Effector CD8-positive, alpha-beta T cell (primary cell): Measurements from ENCODE around the gene A2M.

Experiments used
- DNase-seq: peaks from one replicate; lab custom pipeline; 2025; lab: John Stamatoyannopoulos, UW

The A2M gene

DNA sequence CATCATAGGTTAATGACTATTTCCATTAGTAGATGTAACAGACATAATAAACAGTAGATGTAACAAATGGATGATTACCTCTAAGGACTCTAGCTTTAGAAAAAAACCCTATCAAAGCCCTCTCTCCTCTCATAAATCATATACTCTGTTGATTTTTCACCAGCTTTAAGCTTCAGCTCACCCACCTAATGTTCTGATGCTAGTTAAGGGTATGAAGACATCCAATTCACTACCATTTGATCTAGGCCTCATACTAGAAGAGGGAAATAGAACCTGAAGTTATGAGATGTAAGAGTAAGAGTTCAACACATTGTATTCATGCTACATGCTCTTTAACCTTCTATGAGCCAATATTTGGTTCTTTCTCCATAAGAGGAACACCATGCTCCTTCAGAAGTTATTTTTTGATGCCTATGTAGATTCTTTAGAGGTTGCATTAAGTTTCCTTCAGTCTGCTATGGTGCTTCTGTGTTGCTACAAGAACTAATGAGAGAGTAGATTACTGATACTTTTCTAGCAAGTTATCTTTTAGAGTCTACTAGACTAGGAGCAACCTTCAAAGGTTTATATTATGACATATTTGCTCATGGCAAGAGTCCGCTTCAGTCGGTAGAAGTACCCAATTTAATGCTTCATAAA lies 16.0 kb downstream of the A2M start:
- no peak for DNase-seq

DNA sequence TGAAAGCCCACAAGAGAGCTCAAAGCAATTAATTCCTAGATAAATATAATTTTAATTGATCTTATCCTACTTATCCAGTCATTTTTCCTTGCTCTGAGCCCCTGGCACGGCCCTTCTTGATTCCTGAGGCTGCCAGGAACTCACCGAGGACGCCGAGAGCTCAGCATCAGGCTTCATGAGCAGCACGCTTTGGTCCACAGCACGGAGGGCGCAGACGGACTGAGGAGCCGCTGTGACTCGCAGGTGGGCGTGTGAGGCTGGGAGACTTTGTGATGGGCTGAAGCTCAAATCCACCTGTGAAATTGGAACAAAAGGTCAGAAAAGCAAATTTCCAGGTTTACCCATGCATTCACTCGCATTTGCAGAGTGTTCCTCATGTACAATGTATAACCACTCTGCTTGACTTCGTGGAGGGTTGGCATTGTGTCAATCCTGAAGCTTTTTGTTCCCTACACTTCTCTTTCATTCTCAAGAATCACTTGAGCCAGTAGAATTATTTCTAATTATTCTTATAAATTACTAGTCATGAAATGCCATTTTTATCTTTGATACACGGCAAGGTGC lies 17.2 kb downstream of the A2M start:
- DNase-seq: no peak

DNA sequence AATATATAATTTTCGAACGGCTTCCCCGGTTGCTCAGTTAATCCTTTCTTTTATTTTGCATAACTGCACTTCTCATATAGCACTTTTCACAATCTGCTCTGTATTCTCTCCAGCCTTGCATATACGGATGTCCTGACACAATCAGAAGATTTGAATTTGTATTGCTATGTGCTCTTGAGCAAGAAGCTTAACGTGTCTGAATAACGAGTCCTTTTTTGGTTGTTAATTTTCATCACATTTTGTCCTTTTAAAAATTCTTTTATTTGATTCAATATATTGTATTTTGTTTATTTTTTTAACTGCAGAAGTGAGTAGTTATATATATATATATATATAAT lies 17.6 kb downstream of the A2M start:
- DNase-seq: no peak

DNA sequence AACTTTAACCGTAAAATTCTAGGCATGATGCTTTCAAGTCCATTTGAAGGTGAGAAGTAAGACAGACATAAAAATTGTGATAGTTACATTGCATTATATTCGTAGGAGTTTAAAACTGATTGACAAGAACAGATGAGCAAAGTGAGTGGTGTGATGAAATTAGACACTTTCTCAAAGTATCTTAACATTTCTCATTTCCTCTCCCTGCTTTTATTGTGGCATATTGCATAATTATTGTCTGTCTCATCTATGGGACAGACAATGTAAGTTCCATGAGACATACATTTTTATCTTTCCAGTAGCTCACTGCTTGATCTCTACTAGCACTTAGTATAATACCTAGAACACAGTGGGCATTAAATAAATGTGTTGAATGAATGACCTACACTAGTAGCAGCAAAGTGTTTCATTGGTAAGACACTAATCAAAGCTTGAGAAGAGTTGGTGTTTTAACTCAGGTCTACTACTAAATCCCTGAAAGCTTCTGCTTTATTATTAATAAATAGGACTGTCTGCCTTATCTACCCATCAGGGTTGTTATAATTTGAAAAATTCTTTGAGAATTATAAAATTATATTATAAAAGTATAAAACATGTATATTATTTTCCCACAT lies 19.0 kb downstream of the A2M start:
- DNase-seq: no peak

DNA sequence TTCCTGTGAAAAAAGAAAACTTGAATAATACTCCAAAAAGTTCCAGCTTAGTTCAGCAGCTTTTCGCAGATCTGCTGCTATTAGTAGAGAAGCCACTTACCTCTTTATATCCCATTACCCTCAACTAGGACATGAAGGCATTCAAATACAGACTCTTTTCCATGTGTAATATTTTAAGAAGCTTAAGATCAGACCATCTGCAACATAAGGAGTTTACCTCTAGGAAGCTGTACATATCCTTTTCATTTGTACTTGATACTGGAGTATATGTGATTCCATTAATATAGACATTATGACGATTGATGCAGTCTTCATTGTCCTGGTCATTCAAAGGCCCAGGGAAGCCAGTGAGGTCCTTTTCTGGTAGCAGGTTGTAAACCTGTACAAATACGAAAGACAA lies 20.4 kb downstream of the A2M start:
- DNase-seq: no peak

DNA sequence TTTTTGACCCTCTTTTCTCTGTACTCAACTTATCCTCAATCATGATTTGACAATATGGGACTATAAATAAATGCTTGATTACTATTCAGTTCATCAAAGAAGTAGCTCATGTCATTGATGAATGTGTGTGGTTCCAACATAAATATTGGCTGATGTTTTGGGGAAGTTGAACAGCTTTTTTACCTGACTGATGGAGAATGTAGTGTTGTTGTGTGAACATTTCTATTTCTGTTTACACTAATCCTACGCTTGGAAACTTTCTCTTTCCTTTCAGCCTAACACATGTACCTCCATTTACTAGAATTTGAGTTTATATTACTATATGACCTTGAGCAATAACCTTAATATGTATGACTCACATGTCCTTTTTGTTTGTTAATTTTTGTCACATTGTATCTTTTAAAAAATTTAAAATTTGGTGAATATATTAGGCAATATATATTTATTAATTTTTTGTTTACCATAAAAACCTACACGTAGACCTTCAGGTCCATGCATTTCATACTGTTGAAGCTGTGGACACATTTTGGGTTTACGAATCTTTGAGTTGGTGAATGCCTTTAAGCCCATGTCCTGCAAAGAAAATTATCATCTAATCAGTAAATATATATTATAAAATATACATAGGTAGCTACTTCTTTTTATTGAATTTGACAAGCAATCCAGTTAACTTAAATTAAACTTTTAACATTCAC lies 21.1 kb downstream of the A2M start:
- no peak for DNase-seq

DNA sequence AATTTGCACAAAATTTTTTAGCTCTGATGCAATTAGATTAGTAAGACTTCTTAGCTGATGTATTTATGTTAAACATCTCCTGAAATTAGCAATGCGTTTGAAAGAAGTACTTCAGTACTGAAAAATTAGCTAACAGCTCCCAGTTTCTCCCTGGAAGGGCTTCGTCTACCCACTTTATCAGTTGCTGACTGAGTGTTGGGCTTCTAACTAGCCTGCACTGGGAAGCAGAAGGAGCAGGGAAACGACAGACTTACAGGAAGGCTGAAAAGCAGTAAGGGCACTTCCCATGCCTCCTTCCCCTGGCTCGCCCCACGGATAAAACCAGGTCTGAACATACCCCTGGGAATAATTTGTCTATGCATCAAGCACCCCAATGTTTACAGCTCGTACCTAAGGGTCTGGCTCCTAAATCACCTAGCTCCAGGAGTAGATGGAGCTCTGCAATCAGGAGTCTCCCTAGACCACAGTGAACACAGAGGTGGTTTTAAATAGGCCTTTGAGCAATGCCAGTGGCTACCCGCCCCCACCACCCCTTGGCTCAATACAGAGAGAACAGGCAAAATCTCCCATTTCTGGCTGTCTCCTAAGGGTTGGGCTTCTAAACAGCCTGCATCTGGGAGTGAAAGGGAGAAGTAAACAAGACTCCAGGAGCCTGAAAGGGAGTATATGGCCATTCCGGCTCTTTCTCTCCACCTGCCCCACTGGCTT lies 23.7 kb downstream of the A2M start:
- DNase-seq: no peak

DNA sequence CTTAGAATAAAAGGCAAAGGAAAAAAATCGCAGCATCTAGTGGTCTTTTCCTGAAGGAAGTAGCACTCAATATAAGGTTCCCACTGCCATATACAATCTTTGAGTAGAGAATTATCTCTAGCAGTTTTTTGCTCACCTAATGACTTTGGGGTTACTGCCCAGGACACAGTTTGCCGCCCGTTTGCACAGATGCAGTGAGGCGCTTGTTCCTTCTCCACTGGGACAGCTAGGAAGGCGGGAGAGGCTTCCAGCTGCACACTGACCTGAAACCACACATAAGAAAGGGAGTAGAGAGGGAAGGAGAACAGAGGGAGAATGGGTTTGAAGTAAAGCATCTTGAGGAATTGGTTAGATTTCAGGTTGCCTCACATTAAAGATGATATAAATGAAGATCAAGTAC lies 25.5 kb downstream of the A2M start:
- no peak for DNase-seq

DNA sequence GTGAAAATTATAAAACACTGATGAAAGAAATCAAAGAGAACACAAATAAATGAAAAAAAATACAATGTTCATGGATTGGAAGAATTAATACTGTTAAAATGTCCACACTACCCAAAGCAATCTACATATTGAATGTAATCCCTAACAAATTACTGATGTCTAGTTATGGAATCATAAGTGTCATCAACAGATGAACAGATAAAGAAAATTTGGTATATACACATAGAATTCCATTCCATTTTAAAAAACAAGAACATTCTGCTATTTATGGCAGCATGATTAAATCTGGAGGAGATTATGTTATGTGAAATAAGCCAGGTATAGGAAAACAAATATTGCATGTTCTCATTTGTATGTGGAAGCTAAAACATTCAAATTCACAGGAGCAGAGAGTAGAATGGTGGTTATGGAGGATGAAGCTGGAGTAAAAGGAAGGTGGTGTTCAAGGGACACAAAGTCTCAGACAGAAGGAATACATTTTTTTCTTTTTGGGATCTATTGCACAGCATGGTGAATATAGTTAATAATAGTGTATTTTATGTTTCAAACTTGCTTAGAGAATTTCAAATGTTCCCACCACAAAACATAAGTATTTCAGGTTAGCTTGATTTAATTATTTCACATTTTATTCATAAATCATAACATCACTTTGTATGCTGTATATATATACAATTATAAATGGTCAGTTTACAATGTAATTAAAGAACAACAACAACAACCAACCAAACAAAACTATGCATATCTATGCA lies 28.5 kb downstream of the A2M start:
- no peak for DNase-seq

DNA sequence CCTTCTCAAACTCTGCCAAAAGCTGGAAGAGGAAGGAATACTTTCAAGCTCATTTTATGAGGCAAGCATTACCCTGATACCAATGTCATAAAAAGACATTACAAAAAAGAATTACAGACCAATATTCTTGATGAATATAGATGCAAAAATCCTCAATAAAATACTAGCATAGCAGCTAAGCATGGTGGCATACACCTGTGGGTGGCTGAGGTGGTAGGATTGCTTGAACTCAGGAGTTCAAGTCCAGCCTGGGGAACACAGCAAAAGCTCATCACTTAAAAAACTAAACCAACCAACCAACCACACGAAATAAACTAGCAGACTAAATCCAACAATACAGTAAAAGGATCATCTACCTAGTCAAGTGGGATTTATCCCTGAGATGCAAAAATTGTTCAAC lies 29.6 kb downstream of the A2M start:
- no peak for DNase-seq

DNA sequence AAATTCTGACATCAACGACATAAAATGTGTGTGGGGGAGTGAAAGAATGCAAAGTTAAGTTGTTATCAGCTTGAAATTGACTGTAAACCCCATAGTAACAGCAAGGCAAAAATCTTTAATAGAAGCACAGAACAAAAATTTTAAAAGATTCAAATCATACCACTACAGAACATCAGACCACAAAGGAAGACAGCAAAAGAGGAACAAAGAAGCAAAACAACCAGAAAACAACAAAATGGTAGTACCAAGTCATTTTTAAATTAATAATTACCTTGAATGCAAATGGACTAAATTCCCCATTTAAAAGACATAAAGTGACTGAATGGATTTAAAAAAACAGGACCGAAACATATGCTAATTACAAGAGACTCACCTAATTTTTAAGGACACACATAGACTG lies 31.3 kb downstream of the A2M start:
- DNase-seq: no peak

DNA sequence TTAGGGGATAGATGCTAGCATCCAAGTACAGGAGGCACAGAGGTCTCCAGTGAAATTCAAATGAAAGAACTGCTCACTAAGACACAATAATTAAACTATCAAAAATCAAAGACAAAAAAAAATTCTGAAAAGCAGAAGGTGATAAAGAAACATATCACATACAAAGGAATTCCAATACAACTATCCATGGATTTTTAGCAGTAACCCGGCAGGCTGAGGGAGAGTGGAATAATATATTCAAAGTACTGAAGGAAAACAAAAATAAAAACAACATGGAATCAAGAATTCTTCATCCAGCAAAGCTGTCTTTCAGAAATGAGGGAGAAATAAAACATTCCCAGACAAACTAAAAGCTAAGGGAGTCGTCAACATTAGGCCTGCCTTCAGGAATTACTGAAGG lies 31.9 kb downstream of the A2M start:
- DNase-seq: no peak

DNA sequence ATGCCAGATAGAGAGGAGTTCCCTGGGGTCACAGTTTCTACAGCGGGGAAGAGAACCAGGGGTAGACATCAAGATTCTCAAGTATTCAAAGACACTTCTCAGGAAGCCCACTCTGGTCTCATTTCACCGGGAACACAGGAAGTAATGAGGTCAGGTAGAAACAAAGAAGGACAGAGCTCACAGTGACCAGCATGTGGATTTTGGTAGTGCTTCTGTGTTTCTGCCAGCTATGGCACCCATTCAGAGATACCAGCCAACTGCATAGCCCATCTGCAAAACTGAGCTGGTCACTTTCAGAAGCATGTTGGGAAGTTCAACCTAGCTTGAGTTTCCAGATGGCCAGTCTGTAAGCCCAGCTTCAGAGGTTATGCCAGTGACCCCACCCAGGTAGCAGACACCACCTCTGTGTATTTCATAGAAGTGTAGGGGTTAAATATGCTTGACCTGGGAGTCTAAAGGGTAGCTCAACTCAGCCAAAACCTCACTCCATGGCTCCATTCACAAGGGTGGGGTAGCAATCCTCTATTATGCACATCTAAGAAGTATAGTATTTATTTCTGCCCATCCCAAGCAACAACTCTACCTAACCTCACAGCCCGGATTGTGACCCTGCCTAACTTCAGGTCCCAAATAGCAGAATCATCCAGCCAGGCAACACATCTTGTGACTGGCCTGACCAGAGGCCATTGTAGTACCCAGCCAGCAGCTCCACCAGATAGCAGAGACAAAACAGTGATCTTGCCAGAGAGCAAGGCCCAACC lies 33.9 kb downstream of the A2M start:
- DNase-seq: no peak

DNA sequence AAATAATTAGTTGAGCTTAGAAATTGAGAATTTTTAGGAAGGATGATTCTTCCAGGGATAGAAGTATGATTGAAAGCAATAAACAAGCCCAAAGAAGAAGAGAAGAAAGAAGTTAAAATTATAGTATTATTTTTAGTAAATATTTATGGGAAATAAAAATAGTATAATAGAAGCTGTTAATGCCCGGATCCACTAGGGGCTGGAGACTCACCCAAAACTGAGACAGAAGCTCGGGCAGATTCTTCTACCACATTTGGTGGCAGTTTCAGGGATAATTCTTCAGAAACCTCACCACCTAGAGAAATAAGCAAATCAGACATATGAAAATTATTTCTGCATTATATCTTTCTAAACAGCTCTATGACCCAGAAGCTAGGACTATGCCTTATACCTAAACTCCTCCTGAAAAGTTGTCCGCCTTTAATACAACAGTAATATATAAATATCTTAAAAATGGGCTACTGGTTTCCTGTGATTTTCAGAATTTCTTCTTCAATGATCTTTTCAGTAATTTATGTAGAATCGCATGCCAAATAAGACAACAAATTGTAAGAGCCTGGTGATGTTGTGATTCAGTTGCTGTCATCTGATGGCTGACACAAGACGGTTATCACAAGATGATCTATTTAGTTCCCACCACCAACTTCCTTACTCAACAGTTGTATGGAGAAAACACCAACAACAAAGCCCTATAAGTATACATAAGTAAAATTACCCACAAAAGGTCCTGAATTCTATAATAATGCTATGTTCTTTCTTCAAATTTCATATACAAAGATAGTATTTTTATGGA lies 35.6 kb downstream of the A2M start:
- DNase-seq: no peak

DNA sequence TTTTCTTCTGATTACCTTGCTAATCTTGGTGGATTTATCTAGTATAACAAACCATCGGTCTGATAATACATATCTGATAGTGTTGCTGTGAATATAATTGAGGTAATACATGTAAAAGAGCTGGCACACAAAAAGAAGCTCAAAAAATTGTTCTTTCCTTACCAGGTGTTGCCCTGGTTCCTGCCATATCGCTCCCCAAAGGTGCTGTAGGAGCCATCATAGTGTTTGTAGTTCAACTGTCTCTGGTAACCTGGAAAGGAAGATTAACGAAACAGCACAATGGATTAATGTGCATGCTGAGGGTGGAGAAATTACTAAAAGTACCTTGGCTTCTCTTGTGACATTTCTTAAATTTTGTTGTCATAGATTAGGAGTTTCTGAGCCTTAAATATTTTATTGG lies 36.6 kb downstream of the A2M start:
- no peak for DNase-seq

DNA sequence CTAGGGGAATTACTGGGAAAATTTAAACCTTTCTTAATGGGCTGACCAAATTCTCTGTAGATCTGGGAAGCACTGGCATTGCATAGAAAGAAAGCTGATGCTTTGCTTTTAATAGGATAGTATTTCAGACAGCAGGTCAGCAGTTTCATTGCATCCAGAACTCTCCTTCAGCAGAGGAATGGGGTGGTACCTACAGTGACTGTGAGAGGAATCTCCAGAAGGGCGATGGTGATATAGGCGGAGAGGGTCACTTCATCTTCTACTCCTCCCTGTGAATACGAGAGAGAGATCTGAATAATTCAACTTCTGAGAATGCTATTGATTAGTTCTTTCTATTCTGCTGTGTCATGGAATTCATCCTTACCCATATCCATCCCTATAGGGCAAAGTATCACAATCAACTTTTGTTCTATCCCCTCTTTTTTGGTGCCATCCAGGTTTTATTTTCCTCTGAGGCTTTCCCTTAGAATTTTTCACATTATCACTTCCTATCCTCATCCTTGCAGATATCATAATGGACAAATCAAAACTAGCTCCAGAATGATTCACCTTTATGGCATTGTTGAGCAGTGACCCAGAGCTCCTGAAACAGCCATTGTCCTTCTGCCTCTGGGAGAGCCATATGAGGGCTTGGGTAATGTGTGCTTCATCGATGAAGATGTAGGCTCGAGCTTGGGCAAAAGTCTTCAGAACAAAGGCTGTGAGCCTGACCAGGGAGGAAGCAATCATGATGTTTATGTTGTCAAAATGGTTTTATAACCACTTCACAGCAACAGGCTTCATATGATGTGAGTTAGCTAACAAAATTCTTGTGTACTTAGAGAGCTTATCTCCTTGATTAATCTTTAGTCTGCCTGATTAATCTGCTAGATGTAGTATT lies 38.3 kb downstream of the A2M start:
- DNase-seq: no peak

DNA sequence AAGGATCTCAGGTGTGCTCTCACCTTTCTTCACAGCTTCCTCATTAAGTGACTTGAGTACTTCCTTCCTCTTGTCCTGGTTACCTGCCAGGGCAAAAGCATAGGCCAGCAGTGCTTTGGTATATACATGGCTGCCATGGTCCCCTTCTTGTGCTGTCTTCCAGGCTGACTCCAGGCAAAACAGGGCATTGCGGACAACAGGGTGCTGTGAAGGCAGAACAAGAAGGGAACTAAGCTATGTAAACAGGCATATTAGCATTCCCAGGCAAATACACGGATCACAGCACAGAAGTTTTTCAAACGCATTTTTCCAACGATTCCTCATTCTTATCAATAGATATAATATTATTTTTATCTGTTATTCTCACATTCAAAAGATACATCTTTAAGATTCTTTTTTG lies 39.0 kb downstream of the A2M start:
- DNase-seq: no peak

DNA sequence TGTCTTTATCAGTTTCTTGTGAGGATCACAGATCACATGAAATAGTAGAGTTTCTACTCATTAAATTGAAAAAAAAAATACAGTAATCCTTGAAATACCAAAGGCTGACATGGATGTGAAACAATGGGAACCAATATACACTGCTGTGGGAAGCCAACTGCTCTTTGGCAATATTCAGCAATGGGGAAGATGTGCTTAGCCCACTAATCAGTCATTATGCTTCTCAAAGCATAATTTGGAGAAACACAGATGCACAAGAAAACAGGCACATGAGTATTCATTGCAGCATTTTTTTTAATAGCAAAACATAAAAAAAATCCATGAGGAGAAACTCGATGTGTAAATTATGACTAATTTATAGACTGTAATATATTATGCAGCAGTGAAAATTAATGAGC lies 40.6 kb downstream of the A2M start:
- no peak for DNase-seq

DNA sequence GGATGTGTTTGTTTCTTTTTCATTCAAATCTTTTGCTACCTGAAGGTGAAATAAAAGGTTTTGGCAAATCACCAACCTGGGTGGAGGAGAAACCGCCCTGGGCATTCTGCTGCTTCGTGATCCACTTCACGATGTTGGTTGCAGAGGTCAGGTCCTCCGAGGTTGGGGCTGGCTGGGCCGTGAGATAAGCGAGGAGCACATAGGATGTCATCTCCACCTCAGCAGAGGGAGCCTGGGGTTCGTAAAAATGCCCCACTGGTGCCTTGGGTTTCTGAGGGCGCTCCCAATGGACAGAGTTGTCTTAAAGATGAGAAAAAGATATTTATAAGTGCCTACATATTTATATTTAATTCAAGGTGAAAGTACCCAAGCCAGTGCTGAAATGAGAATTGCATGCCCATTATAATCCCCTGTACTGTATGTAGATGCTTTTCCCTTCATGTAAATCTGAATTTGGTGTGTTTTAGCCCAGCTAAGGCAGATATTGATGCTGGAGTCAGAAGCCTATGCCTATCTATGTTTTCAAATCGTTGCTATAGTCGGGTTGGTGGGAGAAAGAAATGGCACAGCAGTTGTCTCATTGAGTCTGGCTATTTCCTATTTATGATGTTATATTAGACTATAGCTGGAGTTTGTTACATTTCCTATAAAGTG lies 41.1 kb downstream of the A2M start:
- DNase-seq: no peak
